Measurements from ENCODE around the gene SUCNR1.

DNA sequence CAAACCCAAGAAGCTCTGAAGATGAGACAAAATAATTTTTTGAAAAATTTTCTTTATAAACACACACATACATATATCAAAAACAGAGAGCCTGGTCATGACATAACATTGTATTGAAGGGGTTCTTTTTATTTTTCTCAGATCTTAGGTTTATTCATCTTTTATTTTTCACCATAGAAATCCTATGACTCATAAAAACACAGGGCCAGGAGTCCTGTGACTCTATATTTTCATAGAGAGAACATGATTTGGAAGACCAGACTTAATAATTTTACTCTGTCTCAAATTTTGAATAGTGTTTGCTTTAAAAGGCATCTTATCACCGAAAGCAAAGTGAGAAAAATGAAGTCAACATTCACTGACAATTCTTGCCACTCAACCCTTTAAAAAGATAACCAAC is 57.7 kb downstream of the SUCNR1 start:
- TF ChIP-seq RARB (CRISPR knock-in tag; IDR thresholded peaks at IDR 0.05) (no peak), ZFP3 (CRISPR knock-in tag; IDR thresholded peaks at IDR 0.05) (no peak), ZNF8 (CRISPR knock-in tag; IDR thresholded peaks at IDR 0.05) (no peak), BACH2 (CRISPR knock-in tag; IDR thresholded peaks at IDR 0.05; ENCODE audit: borderline replicate concordance) (no peak), ZNF565 (CRISPR knock-in tag; conservative IDR thresholded peaks at IDR 0.05; ENCODE audit: low read depth) (no peak)
- TF ChIP-seq, protein P1, sequence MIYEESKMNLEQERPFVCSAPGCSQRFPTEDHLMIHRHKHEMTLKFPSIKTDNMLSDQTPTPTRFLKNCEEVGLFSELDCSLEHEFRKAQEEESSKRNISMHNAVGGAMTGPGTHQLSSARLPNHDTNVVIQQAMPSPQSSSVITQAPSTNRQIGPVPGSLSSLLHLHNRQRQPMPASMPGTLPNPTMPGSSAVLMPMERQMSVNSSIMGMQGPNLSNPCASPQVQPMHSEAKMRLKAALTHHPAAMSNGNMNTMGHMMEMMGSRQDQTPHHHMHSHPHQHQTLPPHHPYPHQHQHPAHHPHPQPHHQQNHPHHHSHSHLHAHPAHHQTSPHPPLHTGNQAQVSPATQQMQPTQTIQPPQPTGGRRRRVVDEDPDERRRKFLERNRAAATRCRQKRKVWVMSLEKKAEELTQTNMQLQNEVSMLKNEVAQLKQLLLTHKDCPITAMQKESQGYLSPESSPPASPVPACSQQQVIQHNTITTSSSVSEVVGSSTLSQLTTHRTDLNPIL (CRISPR knock-in tag; IDR thresholded peaks at IDR 0.05; ENCODE audit: low read depth), result no peak
- TF ChIP-seq, protein P2, sequence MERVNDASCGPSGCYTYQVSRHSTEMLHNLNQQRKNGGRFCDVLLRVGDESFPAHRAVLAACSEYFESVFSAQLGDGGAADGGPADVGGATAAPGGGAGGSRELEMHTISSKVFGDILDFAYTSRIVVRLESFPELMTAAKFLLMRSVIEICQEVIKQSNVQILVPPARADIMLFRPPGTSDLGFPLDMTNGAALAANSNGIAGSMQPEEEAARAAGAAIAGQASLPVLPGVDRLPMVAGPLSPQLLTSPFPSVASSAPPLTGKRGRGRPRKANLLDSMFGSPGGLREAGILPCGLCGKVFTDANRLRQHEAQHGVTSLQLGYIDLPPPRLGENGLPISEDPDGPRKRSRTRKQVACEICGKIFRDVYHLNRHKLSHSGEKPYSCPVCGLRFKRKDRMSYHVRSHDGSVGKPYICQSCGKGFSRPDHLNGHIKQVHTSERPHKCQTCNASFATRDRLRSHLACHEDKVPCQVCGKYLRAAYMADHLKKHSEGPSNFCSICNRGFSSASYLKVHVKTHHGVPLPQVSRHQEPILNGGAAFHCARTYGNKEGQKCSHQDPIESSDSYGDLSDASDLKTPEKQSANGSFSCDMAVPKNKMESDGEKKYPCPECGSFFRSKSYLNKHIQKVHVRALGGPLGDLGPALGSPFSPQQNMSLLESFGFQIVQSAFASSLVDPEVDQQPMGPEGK (CRISPR knock-in tag; IDR thresholded peaks at IDR 0.05; ENCODE audit: borderline replicate concordance), result no peak
